Astrocyte of the cerebellum (primary cell): ENCODE measurements around the gene ORMDL1.

ENCODE experiments used
- DNase-seq: peaks from one replicate; pipeline ENCODE4 v3.0.0-alpha.2; 2011; ENCODE audit warnings: low read depth
- H3K4me3 ChIP-seq: 2 replicates; pipeline ENCODE4 v1.5.1; 2011; ENCODE audit warnings: mild to moderate bottlenecking, low read depth, low read length, moderate library complexity
- CTCF ChIP-seq: IDR thresholded peaks from 2 replicates; pipeline ENCODE4 v1.5.1; 2012; ENCODE audit warnings: low read length, low read depth, moderate library complexity, mild to moderate bottlenecking; ENCODE audit errors: missing control alignments
- in situ Hi-C: cut with HindIII; loops from 2 replicates; pipeline ENCODE4 v1.10.0; 2017; ENCODE audit warnings: low sequenced_read_pairs

The ORMDL1 gene

DNA sequence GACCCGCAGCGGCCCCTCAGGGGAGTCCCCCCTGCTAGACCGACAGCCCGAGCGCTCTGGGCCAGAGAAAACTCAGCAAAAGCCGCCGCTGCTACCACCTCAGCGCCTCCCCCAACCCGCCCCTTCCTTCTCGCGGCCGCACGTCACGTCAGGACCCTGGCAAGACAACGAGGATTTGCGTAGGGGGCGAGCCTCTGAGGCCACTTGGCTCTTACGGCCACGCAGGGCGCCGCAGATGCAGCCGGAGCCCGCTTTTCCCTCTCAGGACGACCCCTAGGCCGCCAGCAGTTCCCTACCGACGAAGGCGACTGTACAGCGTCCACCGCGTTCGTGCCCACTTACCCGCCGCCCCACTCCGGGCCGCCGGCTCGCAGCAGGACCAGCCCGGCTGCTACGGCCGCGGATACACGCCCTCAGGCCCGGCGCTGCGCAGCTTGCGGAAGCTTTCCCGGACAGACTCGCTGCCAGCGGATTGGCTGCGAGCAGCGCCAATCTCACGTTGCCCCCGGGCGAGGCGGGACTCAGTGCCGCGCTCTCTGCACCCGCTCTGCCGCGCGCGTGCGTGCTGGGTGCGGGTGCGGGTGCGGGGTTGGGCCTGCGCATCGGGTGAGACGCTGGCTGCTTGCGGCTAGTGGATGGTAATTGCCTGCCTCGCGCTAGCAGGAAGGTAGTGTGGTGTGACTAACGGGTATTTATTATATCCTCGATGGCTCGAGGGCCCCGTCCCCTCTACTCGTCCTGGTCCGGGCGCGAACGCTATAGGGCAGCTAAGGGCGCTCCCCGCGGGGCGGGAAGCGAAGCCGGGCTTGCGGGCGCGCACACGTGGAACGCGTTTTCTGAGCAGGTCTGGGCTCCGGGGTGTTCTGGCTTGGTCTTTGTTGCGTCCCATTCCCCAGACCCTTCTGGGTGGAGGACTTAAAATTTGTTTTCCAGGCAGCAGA, at the start of gene ORMDL1, which contains the start of gene PMS1:
Gene ORMDL1 (minus strand): TSS at position 413 of the 941 bp plus-strand sequence. CDS start 1,744 bp downstream, outside the sequence.
Gene PMS1 (plus strand): TSS at position 524 of the 941 bp plus-strand sequence. CDS start 7,360 bp downstream, outside the sequence.
- DNase-seq, result peak; percentile 90
- in situ Hi-C loops, result no loop called here
- no peak for TF ChIP-seq CTCF
- peak within 1 kb of the TSS; percentile 78 for H3K4me3 ChIP-seq

- in situ Hi-C loops, result no loop called here
- H3K4me3 ChIP-seq, result no peak overlapping the region
- DNase-seq, result no peak
- no peak for TF ChIP-seq CTCF
These were observed 46.4 kb upstream of the ORMDL1 start for GRCh38 chr2:189830510-189830909.

DNA sequence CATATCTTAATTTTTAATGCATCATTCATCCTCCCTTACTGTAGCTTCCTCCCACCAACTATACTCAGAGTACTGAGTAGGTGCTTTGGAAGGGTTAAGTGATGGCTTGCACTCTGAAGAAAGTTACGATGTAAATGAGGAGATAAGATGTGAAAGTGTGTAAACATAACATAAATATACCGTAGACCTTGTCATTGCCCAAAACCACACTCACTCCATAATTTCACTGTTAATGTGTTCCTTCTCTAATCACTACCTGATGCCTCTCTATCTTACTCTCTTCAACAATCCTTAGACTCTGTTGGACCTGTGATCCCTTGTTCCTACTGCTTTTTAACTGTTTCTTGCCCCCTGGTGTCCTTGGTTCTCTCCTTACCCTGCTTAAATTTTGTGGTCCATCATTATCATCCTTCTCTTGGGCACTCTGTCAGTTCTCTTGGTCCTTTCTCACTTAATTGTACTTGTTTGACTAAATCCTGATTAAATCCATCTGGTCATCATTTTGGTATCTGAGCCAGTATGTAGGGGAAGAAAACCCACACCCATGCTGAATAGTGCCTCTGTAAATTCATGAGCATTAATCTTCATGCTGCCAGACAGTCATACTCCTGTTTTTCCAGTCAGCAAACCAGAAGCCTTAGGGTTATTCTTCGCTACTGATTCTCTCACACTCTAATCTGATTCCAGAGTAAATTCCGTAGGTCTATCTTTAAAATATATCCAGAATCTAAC, 45.1 kb upstream of the ORMDL1 start:
- no peak for DNase-seq
- in situ Hi-C loops, result no loop called here
- no peak for TF ChIP-seq CTCF
- no peak overlapping the region for H3K4me3 ChIP-seq

- no peak for TF ChIP-seq CTCF
- no peak overlapping the region for H3K4me3 ChIP-seq
- in situ Hi-C loops, result no loop called here
- DNase-seq, result no peak
These were observed 41.9 kb upstream of the ORMDL1 start for GRCh38 chr2:189826039-189826438.

DNA sequence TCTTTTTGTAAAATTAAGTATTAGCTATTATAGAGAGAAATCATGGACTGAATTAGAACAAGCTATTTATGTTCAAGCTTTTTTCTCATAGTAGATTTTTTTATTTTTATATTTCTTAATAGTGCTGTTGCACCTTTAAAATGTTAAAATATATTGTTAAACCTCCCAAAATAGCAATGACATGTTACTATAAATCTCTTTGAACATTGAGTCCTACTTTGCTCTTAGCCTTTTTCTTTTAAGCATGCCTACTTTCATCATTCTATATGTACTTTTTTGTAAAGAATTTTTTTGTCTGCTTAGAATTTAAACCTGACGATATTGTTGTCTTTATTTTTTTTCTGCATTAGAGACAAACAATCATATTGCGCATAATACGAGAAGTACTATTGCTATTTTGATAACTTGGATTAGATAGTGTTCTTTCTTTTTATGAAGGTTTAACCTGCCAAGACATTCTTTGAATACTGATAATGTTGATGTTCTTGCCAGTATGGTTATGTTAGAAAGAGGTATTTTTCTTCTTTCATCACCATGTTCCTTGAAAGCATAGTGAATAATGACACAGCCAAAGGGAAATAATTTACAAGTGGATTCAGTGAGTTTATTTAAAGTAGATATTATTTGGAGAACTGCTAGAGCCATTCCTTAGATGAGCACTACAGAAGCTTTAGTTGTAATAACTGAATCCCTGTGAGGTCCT, 40.7 kb upstream of the ORMDL1 start:
- no peak for TF ChIP-seq CTCF
- H3K4me3 ChIP-seq, result no peak overlapping the region
- in situ Hi-C loops, result no loop called here
- no peak for DNase-seq

- in situ Hi-C loops, result no loop called here
- no peak for DNase-seq
- no peak overlapping the region for H3K4me3 ChIP-seq
- TF ChIP-seq CTCF, result no peak
These were observed 38.0 kb upstream of the ORMDL1 start for GRCh38 chr2:189821953-189822748.
